Measurements from ENCODE around the gene NLRC3. TPM values are rescaled to one million over a fixed set of nuclear protein-coding genes. Genes with fewer than 3 reads are reported as not detected.

NLRC3 gene
- total RNA-seq, 1 experiment from 2014 or later, result 0.15 TPM

GRCh38 chr16:3589991-3590701 lies 12.9 kb upstream of the NLRC3 start:
- ChIA-PET POLR2A (no interaction called here), RAD21 (ENCODE audit: low non-redundant PET in 1 of 2, low total read pairs in 2 of 2, uncharacterized antibody in 2 of 2, unreplicated experiment in 2 of 2) (no interaction called here), CTCF (no interaction called here)
- Histone ChIP-seq H3K9ac (ENCODE audit: low read length) (no peak overlapping the region), H3K4me3 (replicated peaks in 1 of 2; ENCODE audit: low read depth in 1 of 2, low read length in 2 of 2) (no peak overlapping the region), H3K9me3 (ENCODE audit: control insufficient read depth in 1 of 2, insufficient read depth in 1 of 2, low read depth in 1 of 2, low read length in 2 of 2) (no peaks in the 10 kb centered on the region), H3K36me3 (ENCODE audit: control insufficient read depth in 1 of 2, insufficient read depth in 2 of 2, low read length in 2 of 2) (no peaks in the 10 kb centered on the region; a peak in 1 of 4 replicates), H3K27ac (ENCODE audit: low read depth, low read length) (no peak overlapping the region), H3K79me2 (ENCODE audit: insufficient read depth, low read length) (no peaks in the 10 kb centered on the region), H3K27me3 (ENCODE audit: insufficient read depth, low read length) (no peaks in the 10 kb centered on the region), H4K20me1 (ENCODE audit: insufficient read depth) (no peaks in the 10 kb centered on the region), H3K4me2 (ENCODE audit: low read length) (no peak overlapping the region), H3K9me2 (ENCODE audit: insufficient read depth) (no peaks in the 10 kb centered on the region), H2AFZ (ENCODE audit: low read depth, low read length, poor library complexity, severe bottlenecking) (no peak overlapping the region), H3K4me1 (ENCODE audit: control insufficient read depth in 1 of 2, insufficient read depth in 2 of 2, low read length in 2 of 2) (peaks cover 0 to 4% of the 10 kb centered on the region in 2 experiments; a peak in 1 of 4 replicates)
- DNase-seq (ENCODE audit: low read depth, low spot score) (no peak), ATAC-seq (no peak)
- intact Hi-C loops (cut with micrococcal nuclease), result no loop called here
- BruUV-seq (replicated peaks), result no TSS peak
- TF ChIP-seq SIN3A (IDR thresholded peaks at IDR 0.05; ENCODE audit: low read depth) (no peak), SP1 (IDR thresholded peaks at IDR 0.05; ENCODE audit: low read depth) (no peak), EZH2phosphoT487 (IDR thresholded peaks at IDR 0.05; ENCODE audit: borderline replicate concordance) (no peak), ATF3 (IDR thresholded peaks at IDR 0.05) (no peak)

DNA sequence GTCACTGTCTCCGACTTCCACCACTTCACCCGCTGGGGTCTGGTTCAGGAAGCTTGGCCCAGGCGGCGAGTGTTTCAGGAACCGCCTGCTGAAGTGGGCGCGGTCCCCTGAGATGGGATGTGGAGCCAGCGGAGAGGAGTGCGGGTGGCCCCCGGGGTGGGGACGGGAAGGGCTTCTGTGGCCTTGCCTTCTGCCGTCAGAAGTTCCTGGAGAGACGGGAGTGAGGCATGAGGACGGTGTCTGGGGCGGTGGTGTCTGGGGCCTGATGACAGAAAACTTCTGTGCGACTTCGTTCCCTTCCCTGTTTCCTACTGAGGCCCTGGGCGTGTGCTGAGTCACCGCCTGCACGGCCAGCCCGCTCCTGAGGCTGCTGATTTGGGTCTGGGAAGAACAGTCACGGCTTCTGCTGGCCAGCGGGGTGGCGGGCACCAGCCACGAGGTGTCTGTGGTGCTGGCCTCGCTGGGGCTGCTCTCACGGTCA lies 12.3 kb upstream of the NLRC3 start:
- Histone ChIP-seq H3K4me1 (ENCODE audit: control insufficient read depth in 1 of 2, insufficient read depth in 2 of 2, low read length in 2 of 2) (peaks cover 0 to 4% of the 10 kb centered on the region in 2 experiments; a peak in 1 of 4 replicates), H3K9ac (ENCODE audit: low read length) (no peak overlapping the region), H3K4me3 (replicated peaks in 1 of 2; ENCODE audit: low read depth in 1 of 2, low read length in 2 of 2) (no peak overlapping the region), H3K27me3 (ENCODE audit: insufficient read depth, low read length) (no peaks in the 10 kb centered on the region), H3K9me2 (ENCODE audit: insufficient read depth) (no peaks in the 10 kb centered on the region), H3K36me3 (ENCODE audit: control insufficient read depth in 1 of 2, insufficient read depth in 2 of 2, low read length in 2 of 2) (no peaks in the 10 kb centered on the region; a peak in 1 of 4 replicates), H3K9me3 (ENCODE audit: control insufficient read depth in 1 of 2, insufficient read depth in 1 of 2, low read depth in 1 of 2, low read length in 2 of 2) (no peaks in the 10 kb centered on the region), H3K27ac (ENCODE audit: low read depth, low read length) (no peak overlapping the region), H2AFZ (ENCODE audit: low read depth, low read length, poor library complexity, severe bottlenecking) (no peak overlapping the region), H4K20me1 (ENCODE audit: insufficient read depth) (no peaks in the 10 kb centered on the region), H3K79me2 (ENCODE audit: insufficient read depth, low read length) (no peaks in the 10 kb centered on the region), H3K4me2 (ENCODE audit: low read length) (no peak overlapping the region)
- ATAC-seq (no peak), DNase-seq (ENCODE audit: low read depth, low spot score) (no peak)
- ChIA-PET CTCF (no interaction called here), POLR2A (no interaction called here), RAD21 (ENCODE audit: low non-redundant PET in 1 of 2, low total read pairs in 2 of 2, uncharacterized antibody in 2 of 2, unreplicated experiment in 2 of 2) (no interaction called here)
- TF ChIP-seq POLR2A (IDR thresholded peaks at IDR 0.05; ENCODE audit: borderline replicate concordance, extremely low read depth, insufficient read depth, insufficient read length) (no peak), RAD21 (IDR thresholded peaks at IDR 0.05; ENCODE audit: low read depth) (no peak), FOSL1 (IDR thresholded peaks at IDR 0.05; ENCODE audit: low read depth) (no peak), ZFX (IDR thresholded peaks at IDR 0.05) (no peak), ELF1 (IDR thresholded peaks at IDR 0.05; ENCODE audit: borderline replicate concordance, low read depth) (no peak), EZH2 (IDR thresholded peaks at IDR 0.05) (no peak), SRF (IDR thresholded peaks at IDR 0.05; ENCODE audit: low read depth) (no peak), EZH2phosphoT487 (IDR thresholded peaks at IDR 0.05; ENCODE audit: borderline replicate concordance) (no peak)
- TF ChIP-seq, protein P1, sequence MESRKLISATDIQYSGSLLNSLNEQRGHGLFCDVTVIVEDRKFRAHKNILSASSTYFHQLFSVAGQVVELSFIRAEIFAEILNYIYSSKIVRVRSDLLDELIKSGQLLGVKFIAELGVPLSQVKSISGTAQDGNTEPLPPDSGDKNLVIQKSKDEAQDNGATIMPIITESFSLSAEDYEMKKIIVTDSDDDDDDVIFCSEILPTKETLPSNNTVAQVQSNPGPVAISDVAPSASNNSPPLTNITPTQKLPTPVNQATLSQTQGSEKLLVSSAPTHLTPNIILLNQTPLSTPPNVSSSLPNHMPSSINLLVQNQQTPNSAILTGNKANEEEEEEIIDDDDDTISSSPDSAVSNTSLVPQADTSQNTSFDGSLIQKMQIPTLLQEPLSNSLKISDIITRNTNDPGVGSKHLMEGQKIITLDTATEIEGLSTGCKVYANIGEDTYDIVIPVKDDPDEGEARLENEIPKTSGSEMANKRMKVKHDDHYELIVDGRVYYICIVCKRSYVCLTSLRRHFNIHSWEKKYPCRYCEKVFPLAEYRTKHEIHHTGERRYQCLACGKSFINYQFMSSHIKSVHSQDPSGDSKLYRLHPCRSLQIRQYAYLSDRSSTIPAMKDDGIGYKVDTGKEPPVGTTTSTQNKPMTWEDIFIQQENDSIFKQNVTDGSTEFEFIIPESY (IDR thresholded peaks at IDR 0.05; ENCODE audit: extremely low read depth, insufficient replicate concordance, low read length), result no peak
- BruUV-seq (replicated peaks), result no TSS peak
- intact Hi-C loops (cut with micrococcal nuclease), result no loop called here
